ENCODE measurements around the gene NDUFC2. TPM values are rescaled to one million over a fixed set of nuclear protein-coding genes. Genes with fewer than 3 reads are reported as not detected.

Gene NDUFC2
- total RNA-seq (2014; rRNA removed; shearing (Covaris generic)) (69.0 and 86.6 TPM in 2 replicates), polyA plus RNA-seq (2016; fragmentation: Nextera tagmentation; extraction: Ambion mirVana) (462 and 471 TPM in 2 replicates)

- Histone ChIP-seq H4K20me1 (ENCODE audit: insufficient read depth) (no peaks in the 10 kb centered on the region), H3K4me2 (ENCODE audit: unreplicated experiment) (peak within 1 kb of the TSS; percentile 84), H3K27ac (peak within 1 kb of the TSS; percentile 71), H3K9ac (peak within 1 kb of the TSS; percentile 94), H3K9me2 (ENCODE audit: insufficient read depth) (no peaks in the 10 kb centered on the region), H3K4me3 (peak within 1 kb of the TSS; percentile 92), H3K27me3 (replicated peaks; ENCODE audit: insufficient read depth) (no peaks in the 10 kb centered on the region), H3K79me2 (ENCODE audit: insufficient read depth) (peaks cover 56% of the 10 kb centered on the region), H3F3A (ENCODE audit: insufficient read depth) (no peaks in the 10 kb centered on the region), H3K9me3 (ENCODE audit: low read depth) (no peaks in the 10 kb centered on the region), H3K4me1 (ENCODE audit: insufficient read depth) (peaks cover 14% of the 10 kb centered on the region), H2AFZ (peak within 1 kb of the TSS; percentile 97), H3K36me3 (ENCODE audit: low read depth) (no peaks in the 10 kb centered on the region)
- in situ Hi-C loops (cut with MboI) = no loop called here
- TF ChIP-seq EZH2 (IDR thresholded peaks at IDR 0.05; ENCODE audit: insufficient read depth, poor library complexity, severe bottlenecking) = no peak
- TF ChIP-seq EZH2phosphoT487 (IDR thresholded peaks at IDR 0.05; ENCODE audit: insufficient read depth, low read depth) = no peak
- 0 to 1% methylated on average over 63 to 68 of the region's 68 CpGs for whole genome bisulfite sequencing, 2 experiments (ENCODE audit: low coverage in 1 of 2, low lambda C conversion rate in 2 of 2, missing lambda C conversion rate in 2 of 2)
- peak; percentile 93 for DNase-seq
Observed at GRCh38 chr11:78079232-78080083, at the start of gene NDUFC2. TSS of gene NDUFC2 (minus strand) at chr11:78079862. CDS start at chr11:78079744, 118 bp downstream.

GRCh38 chr11:78127403-78127802 is 47.7 kb upstream of the NDUFC2 start:
- Histone ChIP-seq H3K27ac (no peak overlapping the region), H3K4me1 (ENCODE audit: insufficient read depth) (no peaks in the 10 kb centered on the region), H3K4me2 (ENCODE audit: unreplicated experiment) (no peak overlapping the region), H4K20me1 (ENCODE audit: insufficient read depth) (no peaks in the 10 kb centered on the region), H3K79me2 (ENCODE audit: insufficient read depth) (peaks cover 41% of the 10 kb centered on the region), H3K27me3 (replicated peaks; ENCODE audit: insufficient read depth) (no peaks in the 10 kb centered on the region), H2AFZ (no peak overlapping the region), H3K4me3 (no peak overlapping the region), H3F3A (ENCODE audit: insufficient read depth) (no peaks in the 10 kb centered on the region), H3K9ac (no peak overlapping the region), H3K9me3 (ENCODE audit: low read depth) (no peaks in the 10 kb centered on the region), H3K36me3 (ENCODE audit: low read depth) (peaks cover 3% of the 10 kb centered on the region; the same call in 1 of the 2 replicates), H3K9me2 (ENCODE audit: insufficient read depth) (no peaks in the 10 kb centered on the region)
- no peak for TF ChIP-seq EZH2phosphoT487 (IDR thresholded peaks at IDR 0.05; ENCODE audit: insufficient read depth, low read depth)
- no peak for TF ChIP-seq EZH2 (IDR thresholded peaks at IDR 0.05; ENCODE audit: insufficient read depth, poor library complexity, severe bottlenecking)
- in situ Hi-C loops (cut with MboI) = loop anchor here (25.0 kb wide), 1 partner anchor 435 kb away; the partner anchor contains the start of gene NARS2
- DNase-seq = no peak
- 95 to 100% methylated on average over 3 of the region's 3 CpGs for WGBS, 2 experiments (ENCODE audit: low coverage in 1 of 2, low lambda C conversion rate in 2 of 2, missing lambda C conversion rate in 2 of 2)

DNA sequence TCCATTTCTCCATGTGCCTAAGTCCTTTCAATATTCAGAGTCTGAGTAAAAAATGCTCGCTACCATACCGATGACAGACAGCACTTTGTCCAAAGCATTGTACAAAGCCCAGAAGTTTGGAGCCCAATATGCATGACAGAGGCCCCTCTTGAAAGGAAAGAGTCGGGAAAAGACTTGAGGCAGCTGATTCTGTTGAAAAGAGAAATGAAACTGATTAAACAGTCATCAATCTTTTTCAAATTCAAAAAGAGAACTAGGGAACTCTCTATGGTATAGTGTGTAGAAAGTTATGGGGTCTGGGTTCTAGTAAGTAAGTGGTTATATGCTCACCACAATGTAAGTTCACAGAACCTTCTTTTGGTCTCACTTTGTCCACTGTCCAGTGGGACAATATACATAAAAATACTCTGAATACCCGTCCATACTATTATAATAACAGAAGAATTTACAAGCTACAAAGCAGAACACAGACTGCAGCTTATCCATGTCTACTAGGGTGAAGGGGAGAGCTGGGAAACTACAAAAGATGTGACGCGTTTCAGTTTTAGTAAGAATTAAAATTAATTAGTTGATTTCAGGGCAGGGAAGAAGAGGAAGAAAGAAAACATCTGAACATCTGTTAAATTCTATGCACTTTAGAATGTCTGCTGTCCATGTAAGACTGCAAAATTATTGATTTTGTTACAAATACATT is 33.1 kb upstream of the NDUFC2 start:
- no peak for DNase-seq
- H4K20me1 ChIP-seq (ENCODE audit: insufficient read depth) = no peaks in the 10 kb centered on the region
- no peaks in the 10 kb centered on the region for H3K9me2 ChIP-seq (ENCODE audit: insufficient read depth)
- H3K79me2 ChIP-seq (ENCODE audit: insufficient read depth) = no peaks in the 10 kb centered on the region
- no peaks in the 10 kb centered on the region for H3K27me3 ChIP-seq (replicated peaks; ENCODE audit: insufficient read depth)
- H3K27ac ChIP-seq = no peak overlapping the region
- TF ChIP-seq EZH2phosphoT487 (IDR thresholded peaks at IDR 0.05; ENCODE audit: insufficient read depth, low read depth) = no peak
- no peak for TF ChIP-seq EZH2 (IDR thresholded peaks at IDR 0.05; ENCODE audit: insufficient read depth, poor library complexity, severe bottlenecking)
- peaks cover 13% of the 10 kb centered on the region for H3K4me1 ChIP-seq (ENCODE audit: insufficient read depth)
- no peak overlapping the region for H3K4me3 ChIP-seq
- H3K4me2 ChIP-seq (ENCODE audit: unreplicated experiment) = no peak overlapping the region
- peaks cover 12% of the 10 kb centered on the region; the same call in 1 of the 2 replicates for H3K36me3 ChIP-seq (ENCODE audit: low read depth)
- H3K9ac ChIP-seq = no peak overlapping the region
- H3F3A ChIP-seq (ENCODE audit: insufficient read depth) = peaks cover 14% of the 10 kb centered on the region
- WGBS, 2 experiments (ENCODE audit: low coverage in 1 of 2, low lambda C conversion rate in 2 of 2, missing lambda C conversion rate in 2 of 2) = 83 to 85% methylated on average over 6 of the region's 6 CpGs
- in situ Hi-C loops (cut with MboI) = no loop called here
- no peak overlapping the region for H2AFZ ChIP-seq
- no peaks in the 10 kb centered on the region for H3K9me3 ChIP-seq (ENCODE audit: low read depth)

DNA sequence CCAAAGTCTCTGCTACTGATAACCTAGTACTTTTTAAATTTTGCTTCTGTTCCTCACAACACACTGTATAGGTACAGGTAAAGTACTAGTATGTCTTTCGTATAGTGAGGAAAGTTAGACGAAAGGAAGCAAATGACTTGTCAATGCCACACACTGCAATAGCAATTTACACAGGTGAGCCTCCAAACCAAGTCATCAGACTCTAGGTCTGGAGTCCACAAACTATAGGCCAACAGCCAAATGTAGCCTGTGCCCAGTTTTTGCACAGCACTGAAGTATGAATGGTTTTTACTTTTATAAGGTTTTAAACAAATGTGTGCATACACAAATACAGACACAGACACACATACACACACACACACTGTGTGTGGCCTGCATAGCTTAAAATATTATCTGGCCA is 31.6 kb upstream of the NDUFC2 start:
- H3K9ac ChIP-seq = no peak overlapping the region
- TF ChIP-seq EZH2phosphoT487 (IDR thresholded peaks at IDR 0.05; ENCODE audit: insufficient read depth, low read depth) = no peak
- TF ChIP-seq EZH2 (IDR thresholded peaks at IDR 0.05; ENCODE audit: insufficient read depth, poor library complexity, severe bottlenecking) = no peak
- in situ Hi-C loops (cut with MboI) = no loop called here
- peak overlapping the region; percentile 11 for H3K27ac ChIP-seq
- no peaks in the 10 kb centered on the region for H4K20me1 ChIP-seq (ENCODE audit: insufficient read depth)
- 95 to 100% methylated on average over 2 of the region's 2 CpGs for WGBS, 2 experiments (ENCODE audit: low coverage in 1 of 2, low lambda C conversion rate in 2 of 2, missing lambda C conversion rate in 2 of 2)
- H3K9me2 ChIP-seq (ENCODE audit: insufficient read depth) = no peaks in the 10 kb centered on the region
- H3F3A ChIP-seq (ENCODE audit: insufficient read depth) = peaks cover 14% of the 10 kb centered on the region
- H3K79me2 ChIP-seq (ENCODE audit: insufficient read depth) = no peaks in the 10 kb centered on the region
- no peak overlapping the region for H3K4me2 ChIP-seq (ENCODE audit: unreplicated experiment)
- no peaks in the 10 kb centered on the region for H3K9me3 ChIP-seq (ENCODE audit: low read depth)
- H3K4me1 ChIP-seq (ENCODE audit: insufficient read depth) = peaks cover 13% of the 10 kb centered on the region
- H3K4me3 ChIP-seq = no peak overlapping the region
- H2AFZ ChIP-seq = no peak overlapping the region
- no peaks in the 10 kb centered on the region for H3K27me3 ChIP-seq (replicated peaks; ENCODE audit: insufficient read depth)
- peaks cover 12% of the 10 kb centered on the region; the same call in 1 of the 2 replicates for H3K36me3 ChIP-seq (ENCODE audit: low read depth)
- DNase-seq = no peak

Measured in GM23248 (cell line).